ENCODE results near the gene TTC28. TPM values are rescaled to one million over a fixed set of nuclear protein-coding genes. Genes with fewer than 3 reads are reported as not detected.

Gene TTC28
- total RNA-seq, 2 donors from 2014 or later, result 5.7 to 6.0 TPM

GRCh38 chr22:27997538-27997937, 682.1 kb downstream of the TTC28 start:
- H3K9me3 Mint-ChIP-seq, result no peaks in the 10 kb centered on the region
- ATAC-seq (no peak), DNase-seq (ENCODE audit: low spot score) (no peak)
- no peak overlapping the region for H3K4me3 Mint-ChIP-seq
- no peaks in the 10 kb centered on the region for H3K4me1 Mint-ChIP-seq (ENCODE audit: low read depth in 2 of 2)
- H3K36me3 Mint-ChIP-seq, result no peaks in the 10 kb centered on the region
- no peaks in the 10 kb centered on the region for H3K27me3 Mint-ChIP-seq
- no peak overlapping the region for H3K27ac Mint-ChIP-seq

- no peak for ATAC-seq
- no peaks in the 10 kb centered on the region for H3K4me1 Mint-ChIP-seq (ENCODE audit: low read depth in 2 of 2)
- H3K36me3 Mint-ChIP-seq, result no peaks in the 10 kb centered on the region
- no peak for DNase-seq (ENCODE audit: low spot score)
- no peak overlapping the region for H3K27ac Mint-ChIP-seq
- H3K27me3 Mint-ChIP-seq, result no peaks in the 10 kb centered on the region
- no peaks in the 10 kb centered on the region for H3K9me3 Mint-ChIP-seq
- no peak overlapping the region for H3K4me3 Mint-ChIP-seq
Observed at GRCh38 chr22:27996981-27997380, 682.7 kb downstream of the TTC28 start.

GRCh38 chr22:27996529-27996925, 683.1 kb downstream of the TTC28 start:
- no peaks in the 10 kb centered on the region for H3K36me3 Mint-ChIP-seq
- DNase-seq (ENCODE audit: low spot score) (no peak), ATAC-seq (no peak)
- no peak overlapping the region for H3K4me3 Mint-ChIP-seq
- H3K4me1 Mint-ChIP-seq (ENCODE audit: low read depth in 2 of 2), result no peaks in the 10 kb centered on the region
- no peaks in the 10 kb centered on the region for H3K9me3 Mint-ChIP-seq
- H3K27me3 Mint-ChIP-seq, result no peaks in the 10 kb centered on the region
- H3K27ac Mint-ChIP-seq, result no peak overlapping the region

- Mint-ChIP-seq H3K27me3 (no peaks in the 10 kb centered on the region), H3K27ac (no peak overlapping the region), H3K4me3 (no peak overlapping the region), H3K9me3 (no peaks in the 10 kb centered on the region), H3K36me3 (no peaks in the 10 kb centered on the region), H3K4me1 (ENCODE audit: low read depth in 2 of 2) (no peaks in the 10 kb centered on the region)
- ATAC-seq, result no peak
- no peak for DNase-seq (ENCODE audit: low spot score)
Observed at GRCh38 chr22:27995801-27996528, 683.7 kb downstream of the TTC28 start.

- no peak for ATAC-seq
- DNase-seq (ENCODE audit: low spot score), result no peak
- no peaks in the 10 kb centered on the region for H3K27me3 Mint-ChIP-seq
- H3K4me3 Mint-ChIP-seq, result no peak overlapping the region
- H3K27ac Mint-ChIP-seq, result no peak overlapping the region
- no peaks in the 10 kb centered on the region for H3K36me3 Mint-ChIP-seq
- no peaks in the 10 kb centered on the region for H3K4me1 Mint-ChIP-seq (ENCODE audit: low read depth in 2 of 2)
- no peaks in the 10 kb centered on the region for H3K9me3 Mint-ChIP-seq
Observed at GRCh38 chr22:27994481-27995331, 684.9 kb downstream of the TTC28 start.

GRCh38 chr22:27993774-27994350, 685.8 kb downstream of the TTC28 start:
- no peak for DNase-seq (ENCODE audit: low spot score)
- Mint-ChIP-seq H3K27ac (no peak overlapping the region), H3K36me3 (no peaks in the 10 kb centered on the region), H3K4me1 (ENCODE audit: low read depth in 2 of 2) (no peaks in the 10 kb centered on the region), H3K27me3 (no peaks in the 10 kb centered on the region), H3K9me3 (no peaks in the 10 kb centered on the region), H3K4me3 (no peak overlapping the region)
- ATAC-seq, result no peak

- Mint-ChIP-seq H3K4me1 (ENCODE audit: low read depth in 2 of 2) (no peaks in the 10 kb centered on the region), H3K36me3 (no peaks in the 10 kb centered on the region), H3K9me3 (no peaks in the 10 kb centered on the region), H3K27ac (no peak overlapping the region), H3K27me3 (no peaks in the 10 kb centered on the region), H3K4me3 (no peak overlapping the region)
- DNase-seq (ENCODE audit: low spot score) (no peak), ATAC-seq (no peak)
Observed at GRCh38 chr22:27993201-27993635, 686.4 kb downstream of the TTC28 start.

- H3K27ac Mint-ChIP-seq, result no peak overlapping the region
- H3K4me3 Mint-ChIP-seq, result no peak overlapping the region
- no peaks in the 10 kb centered on the region for H3K27me3 Mint-ChIP-seq
- no peak for ATAC-seq
- H3K9me3 Mint-ChIP-seq, result no peaks in the 10 kb centered on the region
- no peak for DNase-seq (ENCODE audit: low spot score)
- no peaks in the 10 kb centered on the region for H3K36me3 Mint-ChIP-seq
- H3K4me1 Mint-ChIP-seq (ENCODE audit: low read depth in 2 of 2), result no peaks in the 10 kb centered on the region
Observed at GRCh38 chr22:27992294-27993165, 687.1 kb downstream of the TTC28 start.

- no peaks in the 10 kb centered on the region for H3K4me1 Mint-ChIP-seq (ENCODE audit: low read depth in 2 of 2)
- H3K27me3 Mint-ChIP-seq, result no peaks in the 10 kb centered on the region
- H3K9me3 Mint-ChIP-seq, result no peaks in the 10 kb centered on the region
- no peaks in the 10 kb centered on the region for H3K36me3 Mint-ChIP-seq
- DNase-seq (ENCODE audit: low spot score) (no peak), ATAC-seq (no peak)
- H3K4me3 Mint-ChIP-seq, result no peak overlapping the region
- H3K27ac Mint-ChIP-seq, result no peak overlapping the region
Observed at GRCh38 chr22:27991586-27992293, 687.9 kb downstream of the TTC28 start.

- DNase-seq (ENCODE audit: low spot score), result no peak
- Mint-ChIP-seq H3K27ac (no peak overlapping the region), H3K27me3 (no peaks in the 10 kb centered on the region), H3K9me3 (no peaks in the 10 kb centered on the region), H3K36me3 (no peaks in the 10 kb centered on the region), H3K4me3 (no peak overlapping the region), H3K4me1 (ENCODE audit: low read depth in 2 of 2) (no peaks in the 10 kb centered on the region)
- ATAC-seq, result no peak
Observed at GRCh38 chr22:27990879-27991278, 688.8 kb downstream of the TTC28 start.

- Mint-ChIP-seq H3K36me3 (no peaks in the 10 kb centered on the region), H3K4me3 (no peak overlapping the region), H3K9me3 (no peaks in the 10 kb centered on the region), H3K27ac (no peak overlapping the region), H3K27me3 (no peaks in the 10 kb centered on the region), H3K4me1 (ENCODE audit: low read depth in 2 of 2) (no peaks in the 10 kb centered on the region)
- DNase-seq (ENCODE audit: low spot score) (no peak), ATAC-seq (no peak)
Observed at GRCh38 chr22:27990451-27990840, 689.2 kb downstream of the TTC28 start.

- no peaks in the 10 kb centered on the region for H3K27me3 Mint-ChIP-seq
- ATAC-seq (no peak), DNase-seq (ENCODE audit: low spot score) (no peak)
- H3K27ac Mint-ChIP-seq, result no peak overlapping the region
- no peak overlapping the region for H3K4me3 Mint-ChIP-seq
- no peaks in the 10 kb centered on the region for H3K4me1 Mint-ChIP-seq (ENCODE audit: low read depth in 2 of 2)
- no peaks in the 10 kb centered on the region for H3K9me3 Mint-ChIP-seq
- H3K36me3 Mint-ChIP-seq, result no peaks in the 10 kb centered on the region
Observed at GRCh38 chr22:27989758-27990450, 689.7 kb downstream of the TTC28 start.
